WTC11 (cell line): ENCODE results near the gene NBAS. TPM values are rescaled to one million over a fixed set of nuclear protein-coding genes. Genes with fewer than 3 reads are reported as not detected.

ENCODE experiments used
- ATAC-seq: fragments of 200-7000 bp; cut with Tn5 transposase; 2 replicates; pipeline ENCODE4 v1.10.0; 2021; ENCODE audit warnings: mild to moderate bottlenecking, moderate library complexity
- CTCF ChIA-PET: fragments of 300-600 bp; sonication (Branson Sonifier 250); formaldehyde crosslinking; loops from one replicate; lab custom pipeline; 2021; ENCODE audit warnings: antibody characterized with exemption; lab: Charles Lee
- POLR2A ChIA-PET: fragments of 350-600 bp; sonication (Branson Sonifier 250); formaldehyde crosslinking; loops from one replicate; lab custom pipeline; 2021; ENCODE audit warnings: antibody characterized with exemption; lab: Charles Lee
- DNase-seq: peaks from one replicate; pipeline ENCODE4 v3.0.0; 2021; ENCODE audit warnings: low spot score
- H3K27ac Mint-ChIP-seq: 2 replicates; pipeline ENCODE4 v1.8.0; 2021; ENCODE audit warnings: mixed read lengths
- H3K27me3 Mint-ChIP-seq: 2 replicates; pipeline ENCODE4 v1.8.0; 2021; ENCODE audit warnings: low read depth, mild to moderate bottlenecking, moderate library complexity, mixed read lengths
- H3K36me3 Mint-ChIP-seq: 2 replicates; pipeline ENCODE4 v1.8.0; 2021; ENCODE audit warnings: mixed read lengths
- H3K4me1 Mint-ChIP-seq: 2 replicates; pipeline ENCODE4 v1.8.0; 2022; ENCODE audit warnings: mixed read lengths
- H3K4me3 Mint-ChIP-seq: 2 replicates; pipeline ENCODE4 v1.8.0; 2021; ENCODE audit warnings: mild to moderate bottlenecking, moderate library complexity, mixed read lengths
- H3K9me3 Mint-ChIP-seq: 2 replicates; pipeline ENCODE4 v1.8.0; 2021; ENCODE audit warnings: mixed read lengths
- JUN ChIP-seq: sonication (generic); formaldehyde crosslinking; IDR thresholded peaks from 2 replicates; pipeline ENCODE4 v1.8.0; 2023; ENCODE audit warnings: mild to moderate bottlenecking, missing genetic modification reagents
- NFYB ChIP-seq: sonication (generic); formaldehyde crosslinking; conservative IDR thresholded peaks from 2 replicates; pipeline ENCODE4 v1.8.0; 2022; ENCODE audit warnings: low read depth, missing genetic modification reagents
- PRRX2 ChIP-seq: fragments of 250-450 bp; sonication (Bioruptor Pico); IDR thresholded peaks from 2 replicates; pipeline ENCODE4 v1.8.0; 2021; ENCODE audit warnings: mild to moderate bottlenecking
- TEAD1 ChIP-seq: sonication (generic); formaldehyde crosslinking; IDR thresholded peaks from 2 replicates; pipeline ENCODE4 v1.8.0; 2022; ENCODE audit warnings: mild to moderate bottlenecking, missing genetic modification reagents
- TP53 ChIP-seq: sonication (generic); formaldehyde crosslinking; IDR thresholded peaks from 2 replicates; pipeline ENCODE4 v1.8.1; 2023; ENCODE audit warnings: mild to moderate bottlenecking, missing genetic modification reagents
- ZNF121 ChIP-seq: sonication (generic); formaldehyde crosslinking; IDR thresholded peaks from 2 replicates; pipeline ENCODE4 v1.8.0; 2023; ENCODE audit warnings: missing genetic modification reagents
- ZNF317 ChIP-seq: sonication (generic); formaldehyde crosslinking; IDR thresholded peaks from 2 replicates; pipeline ENCODE4 v1.8.1; 2023; ENCODE audit warnings: low read depth, mild to moderate bottlenecking, moderate library complexity, missing genetic modification reagents, borderline replicate concordance
- ZNF671 ChIP-seq: fragments of 250-450 bp; sonication (Bioruptor Pico); IDR thresholded peaks from 2 replicates; pipeline ENCODE4 v1.8.0; 2021; ENCODE audit warnings: mild to moderate bottlenecking
- total RNA-seq: library from RNA; stranded (reverse); gene quantifications from 3 replicates; pipeline ENCODE4 v1.2.3, GENCODE V29; 2021
- TF ChIP-seq, protein P1 (sequence below): fragments of 250-450 bp; sonication (Bioruptor Pico); IDR thresholded peaks from 2 replicates; pipeline ENCODE4 v1.9.0; 2021; ENCODE audit warnings: mild to moderate bottlenecking
- TF ChIP-seq, protein P2 (sequence below): sonication (generic); formaldehyde crosslinking; IDR thresholded peaks from 2 replicates; pipeline ENCODE4 v1.8.1; 2022; ENCODE audit warnings: missing genetic modification reagents, borderline replicate concordance
- TF ChIP-seq, protein P3 (sequence below): sonication (generic); formaldehyde crosslinking; IDR thresholded peaks from 2 replicates; pipeline ENCODE4 v1.8.1; 2022; ENCODE audit warnings: mild to moderate bottlenecking, missing genetic modification reagents, moderate library complexity, borderline replicate concordance
- TF ChIP-seq, protein P4 (sequence below): sonication (generic); formaldehyde crosslinking; IDR thresholded peaks from 2 replicates; pipeline ENCODE4 v1.8.0; 2023; ENCODE audit warnings: missing genetic modification reagents, mild to moderate bottlenecking, borderline replicate concordance
- TF ChIP-seq, protein P5 (sequence below): sonication (generic); formaldehyde crosslinking; conservative IDR thresholded peaks from 2 replicates; pipeline ENCODE4 v1.8.1; 2022; ENCODE audit warnings: mild to moderate bottlenecking, missing genetic modification reagents
- TF ChIP-seq, protein P6 (sequence below): sonication (generic); formaldehyde crosslinking; IDR thresholded peaks from 2 replicates; pipeline ENCODE4 v1.8.1; 2023; ENCODE audit warnings: mild to moderate bottlenecking, missing genetic modification reagents, moderate library complexity
- TF ChIP-seq, protein P7 (sequence below): sonication (generic); formaldehyde crosslinking; conservative IDR thresholded peaks from 2 replicates; pipeline ENCODE4 v1.8.1; 2023; ENCODE audit warnings: mild to moderate bottlenecking, low read depth, missing genetic modification reagents, moderate library complexity
- TF ChIP-seq, protein P8 (sequence below): fragments of 250-450 bp; sonication (Bioruptor Pico); IDR thresholded peaks from 2 replicates; pipeline ENCODE4 v1.8.0; 2021; ENCODE audit warnings: mild to moderate bottlenecking
- TF ChIP-seq, protein P9 (sequence below): sonication (generic); formaldehyde crosslinking; IDR thresholded peaks from 2 replicates; pipeline ENCODE4 v1.8.1; 2022; ENCODE audit warnings: mild to moderate bottlenecking, moderate library complexity, missing genetic modification reagents

NBAS gene
- total RNA-seq, 1 experiment from 2014 or later, result 32.3 TPM

DNA sequence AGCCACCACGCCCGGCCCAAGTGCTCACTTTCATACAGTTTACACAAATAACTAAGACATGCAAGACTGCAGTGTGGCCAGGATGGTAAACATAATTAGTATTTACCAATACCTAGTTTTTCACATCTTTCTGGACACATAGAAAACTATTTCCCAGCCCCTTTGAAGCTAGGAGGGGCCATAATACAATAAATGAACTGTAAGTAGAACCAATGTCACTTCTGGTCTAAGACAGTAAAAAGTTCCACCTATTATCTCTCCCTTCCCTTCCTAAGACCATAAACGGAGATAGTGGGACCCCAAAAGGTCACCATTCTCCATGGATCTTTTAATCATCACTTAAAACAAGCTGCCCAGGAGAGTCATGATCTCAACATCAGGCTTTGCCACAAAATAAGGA is 51.0 kb downstream of the NBAS start:
- no peak for TF ChIP-seq ZNF671 (CRISPR knock-in tag)
- no peak for TF ChIP-seq JUN (CRISPR knock-in tag)
- TF ChIP-seq, protein P1, sequence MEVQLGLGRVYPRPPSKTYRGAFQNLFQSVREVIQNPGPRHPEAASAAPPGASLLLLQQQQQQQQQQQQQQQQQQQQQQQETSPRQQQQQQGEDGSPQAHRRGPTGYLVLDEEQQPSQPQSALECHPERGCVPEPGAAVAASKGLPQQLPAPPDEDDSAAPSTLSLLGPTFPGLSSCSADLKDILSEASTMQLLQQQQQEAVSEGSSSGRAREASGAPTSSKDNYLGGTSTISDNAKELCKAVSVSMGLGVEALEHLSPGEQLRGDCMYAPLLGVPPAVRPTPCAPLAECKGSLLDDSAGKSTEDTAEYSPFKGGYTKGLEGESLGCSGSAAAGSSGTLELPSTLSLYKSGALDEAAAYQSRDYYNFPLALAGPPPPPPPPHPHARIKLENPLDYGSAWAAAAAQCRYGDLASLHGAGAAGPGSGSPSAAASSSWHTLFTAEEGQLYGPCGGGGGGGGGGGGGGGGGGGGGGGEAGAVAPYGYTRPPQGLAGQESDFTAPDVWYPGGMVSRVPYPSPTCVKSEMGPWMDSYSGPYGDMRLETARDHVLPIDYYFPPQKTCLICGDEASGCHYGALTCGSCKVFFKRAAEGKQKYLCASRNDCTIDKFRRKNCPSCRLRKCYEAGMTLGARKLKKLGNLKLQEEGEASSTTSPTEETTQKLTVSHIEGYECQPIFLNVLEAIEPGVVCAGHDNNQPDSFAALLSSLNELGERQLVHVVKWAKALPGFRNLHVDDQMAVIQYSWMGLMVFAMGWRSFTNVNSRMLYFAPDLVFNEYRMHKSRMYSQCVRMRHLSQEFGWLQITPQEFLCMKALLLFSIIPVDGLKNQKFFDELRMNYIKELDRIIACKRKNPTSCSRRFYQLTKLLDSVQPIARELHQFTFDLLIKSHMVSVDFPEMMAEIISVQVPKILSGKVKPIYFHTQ (CRISPR knock-in tag), result no peak
- TF ChIP-seq, protein P2, sequence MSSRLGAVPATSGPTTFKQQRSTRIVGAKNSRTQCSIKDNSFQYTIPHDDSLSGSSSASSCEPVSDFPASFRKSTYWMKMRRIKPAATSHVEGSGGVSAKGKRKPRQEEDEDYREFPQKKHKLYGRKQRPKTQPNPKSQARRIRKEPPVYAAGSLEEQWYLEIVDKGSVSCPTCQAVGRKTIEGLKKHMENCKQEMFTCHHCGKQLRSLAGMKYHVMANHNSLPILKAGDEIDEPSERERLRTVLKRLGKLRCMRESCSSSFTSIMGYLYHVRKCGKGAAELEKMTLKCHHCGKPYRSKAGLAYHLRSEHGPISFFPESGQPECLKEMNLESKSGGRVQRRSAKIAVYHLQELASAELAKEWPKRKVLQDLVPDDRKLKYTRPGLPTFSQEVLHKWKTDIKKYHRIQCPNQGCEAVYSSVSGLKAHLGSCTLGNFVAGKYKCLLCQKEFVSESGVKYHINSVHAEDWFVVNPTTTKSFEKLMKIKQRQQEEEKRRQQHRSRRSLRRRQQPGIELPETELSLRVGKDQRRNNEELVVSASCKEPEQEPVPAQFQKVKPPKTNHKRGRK (CRISPR knock-in tag), result no peak
- no peak for TF ChIP-seq ZNF121
- no peak for TF ChIP-seq TEAD1
- no peak for TF ChIP-seq ZNF317 (CRISPR knock-in tag)
- TF ChIP-seq, protein P3, sequence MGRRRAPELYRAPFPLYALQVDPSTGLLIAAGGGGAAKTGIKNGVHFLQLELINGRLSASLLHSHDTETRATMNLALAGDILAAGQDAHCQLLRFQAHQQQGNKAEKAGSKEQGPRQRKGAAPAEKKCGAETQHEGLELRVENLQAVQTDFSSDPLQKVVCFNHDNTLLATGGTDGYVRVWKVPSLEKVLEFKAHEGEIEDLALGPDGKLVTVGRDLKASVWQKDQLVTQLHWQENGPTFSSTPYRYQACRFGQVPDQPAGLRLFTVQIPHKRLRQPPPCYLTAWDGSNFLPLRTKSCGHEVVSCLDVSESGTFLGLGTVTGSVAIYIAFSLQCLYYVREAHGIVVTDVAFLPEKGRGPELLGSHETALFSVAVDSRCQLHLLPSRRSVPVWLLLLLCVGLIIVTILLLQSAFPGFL (CRISPR knock-in tag), result no peak
- TF ChIP-seq, protein P4, sequence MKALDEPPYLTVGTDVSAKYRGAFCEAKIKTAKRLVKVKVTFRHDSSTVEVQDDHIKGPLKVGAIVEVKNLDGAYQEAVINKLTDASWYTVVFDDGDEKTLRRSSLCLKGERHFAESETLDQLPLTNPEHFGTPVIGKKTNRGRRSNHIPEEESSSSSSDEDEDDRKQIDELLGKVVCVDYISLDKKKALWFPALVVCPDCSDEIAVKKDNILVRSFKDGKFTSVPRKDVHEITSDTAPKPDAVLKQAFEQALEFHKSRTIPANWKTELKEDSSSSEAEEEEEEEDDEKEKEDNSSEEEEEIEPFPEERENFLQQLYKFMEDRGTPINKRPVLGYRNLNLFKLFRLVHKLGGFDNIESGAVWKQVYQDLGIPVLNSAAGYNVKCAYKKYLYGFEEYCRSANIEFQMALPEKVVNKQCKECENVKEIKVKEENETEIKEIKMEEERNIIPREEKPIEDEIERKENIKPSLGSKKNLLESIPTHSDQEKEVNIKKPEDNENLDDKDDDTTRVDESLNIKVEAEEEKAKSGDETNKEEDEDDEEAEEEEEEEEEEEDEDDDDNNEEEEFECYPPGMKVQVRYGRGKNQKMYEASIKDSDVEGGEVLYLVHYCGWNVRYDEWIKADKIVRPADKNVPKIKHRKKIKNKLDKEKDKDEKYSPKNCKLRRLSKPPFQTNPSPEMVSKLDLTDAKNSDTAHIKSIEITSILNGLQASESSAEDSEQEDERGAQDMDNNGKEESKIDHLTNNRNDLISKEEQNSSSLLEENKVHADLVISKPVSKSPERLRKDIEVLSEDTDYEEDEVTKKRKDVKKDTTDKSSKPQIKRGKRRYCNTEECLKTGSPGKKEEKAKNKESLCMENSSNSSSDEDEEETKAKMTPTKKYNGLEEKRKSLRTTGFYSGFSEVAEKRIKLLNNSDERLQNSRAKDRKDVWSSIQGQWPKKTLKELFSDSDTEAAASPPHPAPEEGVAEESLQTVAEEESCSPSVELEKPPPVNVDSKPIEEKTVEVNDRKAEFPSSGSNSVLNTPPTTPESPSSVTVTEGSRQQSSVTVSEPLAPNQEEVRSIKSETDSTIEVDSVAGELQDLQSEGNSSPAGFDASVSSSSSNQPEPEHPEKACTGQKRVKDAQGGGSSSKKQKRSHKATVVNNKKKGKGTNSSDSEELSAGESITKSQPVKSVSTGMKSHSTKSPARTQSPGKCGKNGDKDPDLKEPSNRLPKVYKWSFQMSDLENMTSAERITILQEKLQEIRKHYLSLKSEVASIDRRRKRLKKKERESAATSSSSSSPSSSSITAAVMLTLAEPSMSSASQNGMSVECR, result no peak
- TF ChIP-seq, protein P5, sequence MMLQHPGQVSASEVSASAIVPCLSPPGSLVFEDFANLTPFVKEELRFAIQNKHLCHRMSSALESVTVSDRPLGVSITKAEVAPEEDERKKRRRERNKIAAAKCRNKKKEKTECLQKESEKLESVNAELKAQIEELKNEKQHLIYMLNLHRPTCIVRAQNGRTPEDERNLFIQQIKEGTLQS (CRISPR knock-in tag), result no peak
- no peak for TF ChIP-seq TP53
- TF ChIP-seq, protein P6, sequence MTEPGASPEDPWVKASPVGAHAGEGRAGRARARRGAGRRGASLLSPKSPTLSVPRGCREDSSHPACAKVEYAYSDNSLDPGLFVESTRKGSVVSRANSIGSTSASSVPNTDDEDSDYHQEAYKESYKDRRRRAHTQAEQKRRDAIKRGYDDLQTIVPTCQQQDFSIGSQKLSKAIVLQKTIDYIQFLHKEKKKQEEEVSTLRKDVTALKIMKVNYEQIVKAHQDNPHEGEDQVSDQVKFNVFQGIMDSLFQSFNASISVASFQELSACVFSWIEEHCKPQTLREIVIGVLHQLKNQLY (CRISPR knock-in tag), result no peak
- TF ChIP-seq, protein P7, sequence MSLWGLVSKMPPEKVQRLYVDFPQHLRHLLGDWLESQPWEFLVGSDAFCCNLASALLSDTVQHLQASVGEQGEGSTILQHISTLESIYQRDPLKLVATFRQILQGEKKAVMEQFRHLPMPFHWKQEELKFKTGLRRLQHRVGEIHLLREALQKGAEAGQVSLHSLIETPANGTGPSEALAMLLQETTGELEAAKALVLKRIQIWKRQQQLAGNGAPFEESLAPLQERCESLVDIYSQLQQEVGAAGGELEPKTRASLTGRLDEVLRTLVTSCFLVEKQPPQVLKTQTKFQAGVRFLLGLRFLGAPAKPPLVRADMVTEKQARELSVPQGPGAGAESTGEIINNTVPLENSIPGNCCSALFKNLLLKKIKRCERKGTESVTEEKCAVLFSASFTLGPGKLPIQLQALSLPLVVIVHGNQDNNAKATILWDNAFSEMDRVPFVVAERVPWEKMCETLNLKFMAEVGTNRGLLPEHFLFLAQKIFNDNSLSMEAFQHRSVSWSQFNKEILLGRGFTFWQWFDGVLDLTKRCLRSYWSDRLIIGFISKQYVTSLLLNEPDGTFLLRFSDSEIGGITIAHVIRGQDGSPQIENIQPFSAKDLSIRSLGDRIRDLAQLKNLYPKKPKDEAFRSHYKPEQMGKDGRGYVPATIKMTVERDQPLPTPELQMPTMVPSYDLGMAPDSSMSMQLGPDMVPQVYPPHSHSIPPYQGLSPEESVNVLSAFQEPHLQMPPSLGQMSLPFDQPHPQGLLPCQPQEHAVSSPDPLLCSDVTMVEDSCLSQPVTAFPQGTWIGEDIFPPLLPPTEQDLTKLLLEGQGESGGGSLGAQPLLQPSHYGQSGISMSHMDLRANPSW, result no peak
- TF ChIP-seq, protein P8, sequence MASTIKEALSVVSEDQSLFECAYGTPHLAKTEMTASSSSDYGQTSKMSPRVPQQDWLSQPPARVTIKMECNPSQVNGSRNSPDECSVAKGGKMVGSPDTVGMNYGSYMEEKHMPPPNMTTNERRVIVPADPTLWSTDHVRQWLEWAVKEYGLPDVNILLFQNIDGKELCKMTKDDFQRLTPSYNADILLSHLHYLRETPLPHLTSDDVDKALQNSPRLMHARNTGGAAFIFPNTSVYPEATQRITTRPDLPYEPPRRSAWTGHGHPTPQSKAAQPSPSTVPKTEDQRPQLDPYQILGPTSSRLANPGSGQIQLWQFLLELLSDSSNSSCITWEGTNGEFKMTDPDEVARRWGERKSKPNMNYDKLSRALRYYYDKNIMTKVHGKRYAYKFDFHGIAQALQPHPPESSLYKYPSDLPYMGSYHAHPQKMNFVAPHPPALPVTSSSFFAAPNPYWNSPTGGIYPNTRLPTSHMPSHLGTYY (CRISPR knock-in tag), result no peak
- TF ChIP-seq, protein P9, sequence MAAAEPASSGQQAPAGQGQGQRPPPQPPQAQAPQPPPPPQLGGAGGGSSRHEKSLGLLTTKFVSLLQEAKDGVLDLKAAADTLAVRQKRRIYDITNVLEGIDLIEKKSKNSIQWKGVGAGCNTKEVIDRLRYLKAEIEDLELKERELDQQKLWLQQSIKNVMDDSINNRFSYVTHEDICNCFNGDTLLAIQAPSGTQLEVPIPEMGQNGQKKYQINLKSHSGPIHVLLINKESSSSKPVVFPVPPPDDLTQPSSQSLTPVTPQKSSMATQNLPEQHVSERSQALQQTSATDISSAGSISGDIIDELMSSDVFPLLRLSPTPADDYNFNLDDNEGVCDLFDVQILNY (CRISPR knock-in tag), result no peak
- no peak for TF ChIP-seq NFYB (CRISPR knock-in tag)
- no peak for TF ChIP-seq PRRX2 (CRISPR knock-in tag)
- H3K4me1 Mint-ChIP-seq, result peaks cover 12% of the 10 kb centered on the region
- ATAC-seq (no peak), DNase-seq (no peak)
- no peak overlapping the region for H3K4me3 Mint-ChIP-seq
- ChIA-PET POLR2A (no interaction called here), CTCF (no interaction called here)
- no peak overlapping the region for H3K27ac Mint-ChIP-seq
- peaks cover 12% of the 10 kb centered on the region for H3K9me3 Mint-ChIP-seq
- H3K27me3 Mint-ChIP-seq, result no peaks in the 10 kb centered on the region
- H3K36me3 Mint-ChIP-seq, result peaks cover 20% of the 10 kb centered on the region
